SK-N-SH treated with all-trans-retinoic acid at 6 μM for 48 hours (cell line): ENCODE measurements around the gene GGNBP2.

ENCODE experiments used
- RARB ChIP-seq: fragments of 250-450 bp; sonication (Bioruptor Pico); IDR thresholded peaks from 2 replicates; pipeline ENCODE4 v1.8.0; 2021; ENCODE audit warnings: mild to moderate bottlenecking, moderate library complexity
- ZFP3 ChIP-seq: fragments of 250-450 bp; sonication (Bioruptor Pico); IDR thresholded peaks from 2 replicates; pipeline ENCODE4 v1.5.0; 2020; ENCODE audit warnings: mild to moderate bottlenecking, moderate library complexity
- TF ChIP-seq, protein P1 (sequence below): fragments of 250-450 bp; sonication (Bioruptor Pico); IDR thresholded peaks from 2 replicates; pipeline ENCODE4 v1.5.1; 2021; ENCODE audit warnings: mild to moderate bottlenecking, moderate library complexity

- TF ChIP-seq RARB: no peak
- TF ChIP-seq ZFP3 (CRISPR knock-in tag): no peak
- TF ChIP-seq, protein P1, sequence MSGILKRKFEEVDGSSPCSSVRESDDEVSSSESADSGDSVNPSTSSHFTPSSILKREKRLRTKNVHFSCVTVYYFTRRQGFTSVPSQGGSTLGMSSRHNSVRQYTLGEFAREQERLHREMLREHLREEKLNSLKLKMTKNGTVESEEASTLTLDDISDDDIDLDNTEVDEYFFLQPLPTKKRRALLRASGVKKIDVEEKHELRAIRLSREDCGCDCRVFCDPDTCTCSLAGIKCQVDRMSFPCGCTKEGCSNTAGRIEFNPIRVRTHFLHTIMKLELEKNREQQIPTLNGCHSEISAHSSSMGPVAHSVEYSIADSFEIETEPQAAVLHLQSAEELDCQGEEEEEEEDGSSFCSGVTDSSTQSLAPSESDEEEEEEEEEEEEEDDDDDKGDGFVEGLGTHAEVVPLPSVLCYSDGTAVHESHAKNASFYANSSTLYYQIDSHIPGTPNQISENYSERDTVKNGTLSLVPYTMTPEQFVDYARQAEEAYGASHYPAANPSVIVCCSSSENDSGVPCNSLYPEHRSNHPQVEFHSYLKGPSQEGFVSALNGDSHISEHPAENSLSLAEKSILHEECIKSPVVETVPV (CRISPR knock-in tag): no peak
These were observed 20.3 kb upstream of the GGNBP2 start for GRCh38 chr17:36524428-36524876.
